Measurements from ENCODE around the gene CSN3. TPM values are rescaled to one million over a fixed set of nuclear protein-coding genes. Genes with fewer than 3 reads are reported as not detected.
A peak's percentile ranks its signal among the peaks of the same experiment; 100 is the strongest.

The CSN3 gene
- total and polyA plus RNA-seq, 8 donors: not detected

DNA sequence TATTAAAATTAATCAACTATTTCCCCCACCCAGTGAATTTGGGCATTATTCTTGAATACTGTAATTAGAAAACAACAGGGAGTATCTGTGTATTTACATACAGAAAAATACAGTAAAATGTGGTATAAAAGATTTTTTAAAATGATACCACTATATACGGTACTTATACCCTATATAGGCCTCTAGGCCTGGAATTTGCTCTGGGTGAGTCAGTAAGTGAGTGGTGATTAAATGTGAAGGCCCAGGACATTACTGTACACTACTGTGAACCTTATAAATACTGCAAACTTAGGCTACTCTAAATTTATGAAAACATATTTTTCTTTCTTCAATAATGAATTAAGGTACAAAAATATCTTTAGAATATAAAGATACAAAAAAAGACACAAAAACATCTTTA lies 6.3 kb upstream of the CSN3 start:
- H3K4me1 ChIP-seq: peaks cover 0 to 8% (median 0%) of the 10 kb centered on the region in 4 donors
- H3K9me3 ChIP-seq: no peaks in the 10 kb centered on the region
- 44 to 97% (median 87%) methylated on average over 1 of the region's 1 CpG for WGBS, 5 donors
- TF ChIP-seq POLR2AphosphoS5 (IDR thresholded peaks at IDR 0.05): no peak
- TF ChIP-seq POLR2A (IDR thresholded peaks at IDR 0.05): no peak
- TF ChIP-seq EP300 (IDR thresholded peaks at IDR 0.05): no peak
- DNase-seq: peak in 1 of 2 donors; percentile 4
- no peak overlapping the region for H3K4me3 ChIP-seq
- intact Hi-C loops (cut with DNase I; ENCODE audit: low total_unique reads): no loop called here
- no peaks in the 10 kb centered on the region for H3K27me3 ChIP-seq
- no peak overlapping the region for H3K27ac ChIP-seq
- no peaks in the 10 kb centered on the region for H3K36me3 ChIP-seq

DNA sequence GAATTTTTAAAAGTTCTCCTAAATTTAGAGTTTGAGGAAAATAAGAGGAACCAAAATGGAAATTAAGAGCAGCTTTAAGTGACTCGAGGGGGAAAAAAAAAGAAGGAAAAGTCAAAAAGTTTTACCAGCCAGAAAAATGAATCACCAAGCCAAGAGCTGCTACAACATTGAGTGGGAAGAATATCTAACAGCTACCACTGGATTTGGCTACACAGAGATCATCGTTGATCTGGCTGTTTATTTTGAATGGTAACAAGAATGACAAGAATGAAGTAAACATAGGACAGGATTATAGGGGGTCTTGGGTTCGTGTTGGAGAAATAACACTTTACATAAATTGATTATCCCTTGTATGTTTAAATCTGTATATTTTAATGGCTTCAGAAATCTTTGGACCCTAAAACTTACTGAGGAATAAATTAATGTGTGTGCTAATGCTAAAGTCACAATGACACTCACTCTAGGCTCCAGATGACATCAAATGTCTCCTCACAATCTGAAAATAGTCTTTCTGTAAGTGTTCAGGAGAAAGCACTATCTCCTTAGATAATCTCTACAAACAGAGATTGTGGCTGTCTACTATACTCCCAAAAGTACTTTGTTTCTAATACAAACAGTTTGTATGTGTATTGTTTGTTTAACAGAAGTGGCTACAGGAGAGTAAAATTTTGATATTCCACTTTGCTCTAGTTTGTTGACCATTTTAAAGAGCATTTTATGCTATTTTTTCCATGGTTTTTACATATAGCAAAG lies 3.1 kb upstream of the CSN3 start:
- TF ChIP-seq, protein P1, sequence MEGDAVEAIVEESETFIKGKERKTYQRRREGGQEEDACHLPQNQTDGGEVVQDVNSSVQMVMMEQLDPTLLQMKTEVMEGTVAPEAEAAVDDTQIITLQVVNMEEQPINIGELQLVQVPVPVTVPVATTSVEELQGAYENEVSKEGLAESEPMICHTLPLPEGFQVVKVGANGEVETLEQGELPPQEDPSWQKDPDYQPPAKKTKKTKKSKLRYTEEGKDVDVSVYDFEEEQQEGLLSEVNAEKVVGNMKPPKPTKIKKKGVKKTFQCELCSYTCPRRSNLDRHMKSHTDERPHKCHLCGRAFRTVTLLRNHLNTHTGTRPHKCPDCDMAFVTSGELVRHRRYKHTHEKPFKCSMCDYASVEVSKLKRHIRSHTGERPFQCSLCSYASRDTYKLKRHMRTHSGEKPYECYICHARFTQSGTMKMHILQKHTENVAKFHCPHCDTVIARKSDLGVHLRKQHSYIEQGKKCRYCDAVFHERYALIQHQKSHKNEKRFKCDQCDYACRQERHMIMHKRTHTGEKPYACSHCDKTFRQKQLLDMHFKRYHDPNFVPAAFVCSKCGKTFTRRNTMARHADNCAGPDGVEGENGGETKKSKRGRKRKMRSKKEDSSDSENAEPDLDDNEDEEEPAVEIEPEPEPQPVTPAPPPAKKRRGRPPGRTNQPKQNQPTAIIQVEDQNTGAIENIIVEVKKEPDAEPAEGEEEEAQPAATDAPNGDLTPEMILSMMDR (IDR thresholded peaks at IDR 0.05): no peak
- TF ChIP-seq EP300 (IDR thresholded peaks at IDR 0.05): no peak
- no peak for TF ChIP-seq POLR2A (IDR thresholded peaks at IDR 0.05)
- no peak for TF ChIP-seq POLR2AphosphoS5 (IDR thresholded peaks at IDR 0.05)
- 20 to 49% (median 45%) methylated on average over 3 of the region's 3 CpGs for WGBS, 5 donors
- DNase-seq: no peak
- H3K9me3 ChIP-seq: no peaks in the 10 kb centered on the region
- no peak overlapping the region for H3K4me3 ChIP-seq
- intact Hi-C loops (cut with DNase I; ENCODE audit: low total_unique reads): no loop called here
- H3K27me3 ChIP-seq: no peaks in the 10 kb centered on the region
- H3K4me1 ChIP-seq: peaks cover 0 to 8% (median 0%) of the 10 kb centered on the region in 4 donors
- H3K36me3 ChIP-seq: no peaks in the 10 kb centered on the region
- no peak overlapping the region for H3K27ac ChIP-seq

DNA sequence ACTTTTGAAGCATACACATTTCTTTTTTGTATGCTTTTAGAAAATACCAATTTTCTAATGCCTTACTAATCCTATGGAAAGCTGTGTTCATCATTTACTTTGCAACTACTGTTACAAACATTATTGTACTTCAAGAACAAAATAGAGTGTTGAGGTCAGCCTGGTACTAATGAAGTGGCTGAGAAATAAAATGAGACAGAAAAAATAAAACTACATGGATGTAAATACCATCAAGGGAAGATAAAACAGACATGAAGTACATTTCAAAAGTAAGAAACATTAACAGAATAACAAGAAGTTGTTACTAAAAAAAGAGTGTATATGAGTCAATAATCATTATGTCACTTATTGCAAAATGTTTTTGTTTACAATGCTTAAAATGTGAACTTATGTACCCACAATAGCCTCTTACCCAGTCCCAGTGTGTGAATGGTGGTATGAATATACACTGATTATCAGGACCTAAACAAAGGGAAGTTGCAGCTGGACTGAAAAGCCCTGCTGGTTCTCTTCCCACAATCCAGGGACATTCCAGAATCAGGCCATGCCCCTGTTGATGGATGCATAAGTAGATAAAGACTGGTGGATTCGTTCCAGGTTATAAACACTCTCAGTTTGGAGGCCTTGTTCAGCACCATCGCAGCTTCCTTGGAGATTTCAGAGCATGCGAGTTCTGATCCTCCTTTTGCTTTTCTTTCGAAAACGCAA lies 2.4 kb upstream of the CSN3 start:
- peaks cover 0 to 8% (median 0%) of the 10 kb centered on the region in 4 donors for H3K4me1 ChIP-seq
- no peaks in the 10 kb centered on the region for H3K27me3 ChIP-seq
- H3K27ac ChIP-seq: no peak overlapping the region
- TF ChIP-seq EP300 (IDR thresholded peaks at IDR 0.05) (no peak), POLR2A (IDR thresholded peaks at IDR 0.05) (no peak), POLR2AphosphoS5 (IDR thresholded peaks at IDR 0.05) (no peak)
- TF ChIP-seq, protein P1 (IDR thresholded peaks at IDR 0.05): no peak
- intact Hi-C loops (cut with DNase I; ENCODE audit: low total_unique reads): no loop called here
- no peaks in the 10 kb centered on the region for H3K9me3 ChIP-seq
- peak in 1 of 2 donors; percentile 49 for DNase-seq
- no peak overlapping the region for H3K4me3 ChIP-seq
- 60 to 68% (median 63%) methylated on average over 5 of the region's 5 CpGs for WGBS, 5 donors
- H3K36me3 ChIP-seq: no peaks in the 10 kb centered on the region

DNA sequence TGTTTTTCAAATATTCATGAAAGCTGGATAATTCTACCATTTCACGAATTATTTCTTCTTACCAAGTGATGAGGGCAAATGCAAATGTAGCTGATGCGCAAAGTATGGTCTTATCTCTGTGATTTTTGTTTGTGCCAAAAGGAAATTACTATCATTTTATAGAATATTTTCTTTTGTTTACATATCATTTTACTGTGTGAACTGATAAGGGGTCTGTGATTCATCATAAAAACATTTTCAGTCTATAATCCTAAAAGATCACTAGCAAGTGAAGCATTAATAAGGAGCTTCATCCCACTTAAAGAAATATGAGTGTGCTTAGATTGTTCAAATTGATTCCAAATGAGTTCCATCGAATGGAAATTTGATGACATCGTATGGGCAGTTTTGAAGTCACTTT lies 694 bp downstream of the CSN3 start:
- H3K9me3 ChIP-seq: no peaks in the 10 kb centered on the region
- H3K4me3 ChIP-seq: no peak overlapping the region
- no peak overlapping the region for H3K27ac ChIP-seq
- H3K36me3 ChIP-seq: no peaks in the 10 kb centered on the region
- intact Hi-C loops (cut with DNase I; ENCODE audit: low total_unique reads): no loop called here
- peaks cover 0 to 8% (median 0%) of the 10 kb centered on the region in 4 donors for H3K4me1 ChIP-seq
- WGBS, 5 donors: 65 to 94% (median 79%) methylated on average over 4 of the region's 4 CpGs
- no peaks in the 10 kb centered on the region for H3K27me3 ChIP-seq
- DNase-seq: no peak
- TF ChIP-seq, protein P1 (IDR thresholded peaks at IDR 0.05): no peak
- TF ChIP-seq EP300 (IDR thresholded peaks at IDR 0.05) (no peak), POLR2A (IDR thresholded peaks at IDR 0.05) (no peak), POLR2AphosphoS5 (IDR thresholded peaks at IDR 0.05) (no peak)
